GM19193 (cell line): ENCODE results near the gene ATP13A2.

Source experiments
- POLR2A ChIP-seq: IDR thresholded peaks from 4 replicates; pipeline ENCODE4 v1.6.1; 2011; ENCODE audit not compliant: insufficient read depth, insufficient read length; ENCODE audit errors: extremely low read depth

Gene ATP13A2

GRCh38 chr1:16981269-16981849, 30.4 kb downstream of the ATP13A2 start:
- no peak for TF ChIP-seq POLR2A

- TF ChIP-seq POLR2A = no peak
Measured at GRCh38 chr1:16980473-16981268, 31.1 kb downstream of the ATP13A2 start, which contains the start of gene MFAP2. TSS of gene MFAP2 (minus strand) at chr1:16980620. CDS start at chr1:16978273, 2,347 bp downstream.

GRCh38 chr1:16979475-16980327, 32.0 kb downstream of the ATP13A2 start:
- TF ChIP-seq POLR2A = no peak

- no peak for TF ChIP-seq POLR2A
Measured at GRCh38 chr1:16978567-16979474, 32.9 kb downstream of the ATP13A2 start.

- TF ChIP-seq POLR2A = no peak
Measured at GRCh38 chr1:16978139-16978538, 33.6 kb downstream of the ATP13A2 start.

- TF ChIP-seq POLR2A = no peak
Measured at GRCh38 chr1:16977377-16977776, 34.4 kb downstream of the ATP13A2 start.

GRCh38 chr1:16976966-16977365, 34.8 kb downstream of the ATP13A2 start:
- TF ChIP-seq POLR2A = no peak

- TF ChIP-seq POLR2A = no peak
Measured at GRCh38 chr1:16975838-16976237, 35.9 kb downstream of the ATP13A2 start.

GRCh38 chr1:16975211-16975610, 36.5 kb downstream of the ATP13A2 start:
- no peak for TF ChIP-seq POLR2A

- no peak for TF ChIP-seq POLR2A
Measured at GRCh38 chr1:16973215-16973614, 38.5 kb downstream of the ATP13A2 start.

GRCh38 chr1:16972189-16972895, 39.4 kb downstream of the ATP13A2 start:
- no peak for TF ChIP-seq POLR2A

- no peak for TF ChIP-seq POLR2A
Measured at GRCh38 chr1:16971341-16972188, 40.2 kb downstream of the ATP13A2 start.
